ENCODE data around the gene DTD1.

DNA sequence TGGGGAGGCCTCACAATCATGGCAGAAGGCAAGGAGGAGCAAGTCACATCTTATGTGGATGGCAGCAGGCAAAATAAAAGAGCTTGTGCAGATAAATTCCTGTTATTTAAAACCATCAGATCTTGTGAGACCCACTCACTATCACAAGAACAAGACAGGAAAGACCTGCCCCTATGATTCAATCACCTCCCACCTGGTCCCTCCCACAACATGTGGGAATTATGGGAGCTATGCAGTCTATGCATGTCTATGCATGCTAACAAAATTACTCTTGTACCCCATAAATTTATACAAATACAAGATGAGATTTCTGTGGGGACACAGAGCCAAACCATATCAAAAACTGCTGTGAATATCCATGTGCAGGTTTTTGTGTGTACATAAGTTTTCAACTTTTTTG, 200.2 kb downstream of the DTD1 start:
- TF ChIP-seq, protein P1, sequence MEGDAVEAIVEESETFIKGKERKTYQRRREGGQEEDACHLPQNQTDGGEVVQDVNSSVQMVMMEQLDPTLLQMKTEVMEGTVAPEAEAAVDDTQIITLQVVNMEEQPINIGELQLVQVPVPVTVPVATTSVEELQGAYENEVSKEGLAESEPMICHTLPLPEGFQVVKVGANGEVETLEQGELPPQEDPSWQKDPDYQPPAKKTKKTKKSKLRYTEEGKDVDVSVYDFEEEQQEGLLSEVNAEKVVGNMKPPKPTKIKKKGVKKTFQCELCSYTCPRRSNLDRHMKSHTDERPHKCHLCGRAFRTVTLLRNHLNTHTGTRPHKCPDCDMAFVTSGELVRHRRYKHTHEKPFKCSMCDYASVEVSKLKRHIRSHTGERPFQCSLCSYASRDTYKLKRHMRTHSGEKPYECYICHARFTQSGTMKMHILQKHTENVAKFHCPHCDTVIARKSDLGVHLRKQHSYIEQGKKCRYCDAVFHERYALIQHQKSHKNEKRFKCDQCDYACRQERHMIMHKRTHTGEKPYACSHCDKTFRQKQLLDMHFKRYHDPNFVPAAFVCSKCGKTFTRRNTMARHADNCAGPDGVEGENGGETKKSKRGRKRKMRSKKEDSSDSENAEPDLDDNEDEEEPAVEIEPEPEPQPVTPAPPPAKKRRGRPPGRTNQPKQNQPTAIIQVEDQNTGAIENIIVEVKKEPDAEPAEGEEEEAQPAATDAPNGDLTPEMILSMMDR (CRISPR knock-in tag; IDR thresholded peaks at IDR 0.05), result no peak
- TF ChIP-seq ZNF557 (CRISPR knock-in tag; IDR thresholded peaks at IDR 0.05) (no peak), CEBPG (CRISPR knock-in tag; IDR thresholded peaks at IDR 0.05) (no peak), ZNF704 (CRISPR knock-in tag; IDR thresholded peaks at IDR 0.05; ENCODE audit: borderline replicate concordance) (no peak), POLR2A (IDR thresholded peaks at IDR 0.05; ENCODE audit: insufficient read depth in 1 of 2, low read depth in 2 of 2, low read length in 2 of 2) (no peak), MAFK (conservative IDR thresholded peaks at IDR 0.05 in 1 of 2, IDR thresholded peaks at IDR 0.05 in 1 of 2; ENCODE audit: low read length in 2 of 2) (no peak), THAP11 (CRISPR knock-in tag; IDR thresholded peaks at IDR 0.05) (no peak), TBP (CRISPR knock-in tag; IDR thresholded peaks at IDR 0.05) (no peak), SETDB1 (CRISPR knock-in tag; IDR thresholded peaks at IDR 0.05; ENCODE audit: borderline replicate concordance) (no peak)
- TF ChIP-seq, protein P2, sequence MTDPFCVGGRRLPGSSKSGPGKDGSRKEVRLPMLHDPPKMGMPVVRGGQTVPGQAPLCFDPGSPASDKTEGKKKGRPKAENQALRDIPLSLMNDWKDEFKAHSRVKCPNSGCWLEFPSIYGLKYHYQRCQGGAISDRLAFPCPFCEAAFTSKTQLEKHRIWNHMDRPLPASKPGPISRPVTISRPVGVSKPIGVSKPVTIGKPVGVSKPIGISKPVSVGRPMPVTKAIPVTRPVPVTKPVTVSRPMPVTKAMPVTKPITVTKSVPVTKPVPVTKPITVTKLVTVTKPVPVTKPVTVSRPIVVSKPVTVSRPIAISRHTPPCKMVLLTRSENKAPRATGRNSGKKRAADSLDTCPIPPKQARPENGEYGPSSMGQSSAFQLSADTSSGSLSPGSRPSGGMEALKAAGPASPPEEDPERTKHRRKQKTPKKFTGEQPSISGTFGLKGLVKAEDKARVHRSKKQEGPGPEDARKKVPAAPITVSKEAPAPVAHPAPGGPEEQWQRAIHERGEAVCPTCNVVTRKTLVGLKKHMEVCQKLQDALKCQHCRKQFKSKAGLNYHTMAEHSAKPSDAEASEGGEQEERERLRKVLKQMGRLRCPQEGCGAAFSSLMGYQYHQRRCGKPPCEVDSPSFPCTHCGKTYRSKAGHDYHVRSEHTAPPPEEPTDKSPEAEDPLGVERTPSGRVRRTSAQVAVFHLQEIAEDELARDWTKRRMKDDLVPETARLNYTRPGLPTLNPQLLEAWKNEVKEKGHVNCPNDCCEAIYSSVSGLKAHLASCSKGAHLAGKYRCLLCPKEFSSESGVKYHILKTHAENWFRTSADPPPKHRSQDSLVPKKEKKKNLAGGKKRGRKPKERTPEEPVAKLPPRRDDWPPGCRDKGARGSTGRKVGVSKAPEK (CRISPR knock-in tag; IDR thresholded peaks at IDR 0.05; ENCODE audit: borderline replicate concordance), result no peak
- TF ChIP-seq, protein P3, sequence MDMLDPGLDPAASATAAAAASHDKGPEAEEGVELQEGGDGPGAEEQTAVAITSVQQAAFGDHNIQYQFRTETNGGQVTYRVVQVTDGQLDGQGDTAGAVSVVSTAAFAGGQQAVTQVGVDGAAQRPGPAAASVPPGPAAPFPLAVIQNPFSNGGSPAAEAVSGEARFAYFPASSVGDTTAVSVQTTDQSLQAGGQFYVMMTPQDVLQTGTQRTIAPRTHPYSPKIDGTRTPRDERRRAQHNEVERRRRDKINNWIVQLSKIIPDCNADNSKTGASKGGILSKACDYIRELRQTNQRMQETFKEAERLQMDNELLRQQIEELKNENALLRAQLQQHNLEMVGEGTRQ (IDR thresholded peaks at IDR 0.05; ENCODE audit: low read depth, low read length), result no peak
- TF ChIP-seq, protein P3 (CRISPR knock-in tag; IDR thresholded peaks at IDR 0.05; ENCODE audit: borderline replicate concordance), result no peak
